Bone marrow (tissue), 2 donors: ENCODE data around the gene TACR1.
"Not testable (repeated sequence)": the region's sequence is repeated elsewhere in the genome, so short reads cannot be mapped to it uniquely, and the experiment has no call there.

ENCODE experiments used
- DNase-seq, 2 donors: peaks; one replicate each; lab custom pipeline; 2025; lab: John Stamatoyannopoulos, UW

Gene TACR1

GRCh38 chr2:75199428-75200011 is at the start of gene TACR1:
Gene TACR1 (minus strand): TSS chr2:75199520. CDS start chr2:75198934, 586 bp downstream.
- peak in 1 of 2 donors; percentile 12 for DNase-seq

- not testable (repeated sequence) for DNase-seq
Observed at GRCh38 chr2:75248581-75248980, 49.3 kb upstream of the TACR1 start.

GRCh38 chr2:75246441-75247167 is 47.3 kb upstream of the TACR1 start:
- no peak for DNase-seq

- DNase-seq, result no peak
Observed at GRCh38 chr2:75243219-75243618, 43.9 kb upstream of the TACR1 start.

GRCh38 chr2:75241696-75242095 is 42.4 kb upstream of the TACR1 start:
- DNase-seq, result no peak

GRCh38 chr2:75238670-75239330 is 39.5 kb upstream of the TACR1 start:
- no peak for DNase-seq

- no peak for DNase-seq
Observed at GRCh38 chr2:75237296-75237695, 38.0 kb upstream of the TACR1 start.

- no peak for DNase-seq
Observed at GRCh38 chr2:75233965-75234364, 34.6 kb upstream of the TACR1 start.

GRCh38 chr2:75226617-75227016 is 27.3 kb upstream of the TACR1 start:
- DNase-seq, result no peak

GRCh38 chr2:75226099-75226498 is 26.8 kb upstream of the TACR1 start:
- DNase-seq, result no peak

GRCh38 chr2:75224636-75225094 is 25.3 kb upstream of the TACR1 start:
- DNase-seq, result no peak

GRCh38 chr2:75222527-75222926 is 23.2 kb upstream of the TACR1 start:
- DNase-seq, result no peak

GRCh38 chr2:75221862-75222261 is 22.5 kb upstream of the TACR1 start:
- DNase-seq, result no peak

GRCh38 chr2:75219213-75219612 is 19.9 kb upstream of the TACR1 start:
- not testable (repeated sequence) for DNase-seq

- no peak for DNase-seq
Observed at GRCh38 chr2:75211266-75211770, 12.0 kb upstream of the TACR1 start.

- no peak for DNase-seq
Observed at GRCh38 chr2:75210409-75210808, 11.1 kb upstream of the TACR1 start.

- DNase-seq, result no peak
Observed at GRCh38 chr2:75208738-75209137, 9.4 kb upstream of the TACR1 start.

- DNase-seq, result no peak
Observed at GRCh38 chr2:75204833-75205232, 5.5 kb upstream of the TACR1 start.

GRCh38 chr2:75202359-75202758 is 3.0 kb upstream of the TACR1 start:
- no peak for DNase-seq

- no peak for DNase-seq
Observed at GRCh38 chr2:75200140-75201096, 1.1 kb upstream of the TACR1 start.

GRCh38 chr2:75195076-75195691 is 4.1 kb downstream of the TACR1 start:
- DNase-seq, result no peak
